ENCODE data around the gene NUDT2. TPM values are rescaled to one million over a fixed set of nuclear protein-coding genes. Genes with fewer than 3 reads are reported as not detected.

Gene NUDT2
- total RNA-seq, 1 donor = 15.2 TPM

GRCh38 chr9:34378376-34379060, 49.1 kb downstream of the NUDT2 start:
- Histone ChIP-seq H3K4me3 (ENCODE audit: insufficient read depth, low read length) (no peak overlapping the region), H3K4me2 (ENCODE audit: insufficient read depth, low read length) (no peak overlapping the region), H3K79me2 (ENCODE audit: insufficient read depth, low read length) (no peaks in the 10 kb centered on the region), H2AFZ (ENCODE audit: low read length) (no peak overlapping the region), H3K27me3 (ENCODE audit: insufficient read depth, low read length) (no peaks in the 10 kb centered on the region), H3K36me3 (ENCODE audit: insufficient read depth, low read length) (no peaks in the 10 kb centered on the region), H3K9me3 (ENCODE audit: low read depth, low read length) (no peaks in the 10 kb centered on the region), H3K27ac (ENCODE audit: low read depth, low read length) (no peak overlapping the region), H4K20me1 (ENCODE audit: insufficient read depth, low read length) (no peaks in the 10 kb centered on the region), H3K4me1 (ENCODE audit: insufficient read depth, low read length) (peaks cover 7% of the 10 kb centered on the region)
- DNase-seq (ENCODE audit: insufficient read length, low spot score, missing footprints) = peak; percentile 48
- no peak for TF ChIP-seq CTCF (IDR thresholded peaks at IDR 0.05; ENCODE audit: extremely low read depth, low read depth, low read length)

- H3K4me3 ChIP-seq (ENCODE audit: insufficient read depth, low read length) = peak overlapping the region; percentile 50
- no peaks in the 10 kb centered on the region for H3K9me3 ChIP-seq (ENCODE audit: low read depth, low read length)
- peak; percentile 99 for TF ChIP-seq CTCF (IDR thresholded peaks at IDR 0.05; ENCODE audit: extremely low read depth, low read depth, low read length)
- H3K27ac ChIP-seq (ENCODE audit: low read depth, low read length) = no peak overlapping the region
- no peaks in the 10 kb centered on the region for H3K36me3 ChIP-seq (ENCODE audit: insufficient read depth, low read length)
- no peaks in the 10 kb centered on the region for H3K79me2 ChIP-seq (ENCODE audit: insufficient read depth, low read length)
- peaks cover 7% of the 10 kb centered on the region for H3K4me1 ChIP-seq (ENCODE audit: insufficient read depth, low read length)
- peak; percentile 98 for DNase-seq (ENCODE audit: insufficient read length, low spot score, missing footprints)
- no peaks in the 10 kb centered on the region for H3K27me3 ChIP-seq (ENCODE audit: insufficient read depth, low read length)
- H4K20me1 ChIP-seq (ENCODE audit: insufficient read depth, low read length) = no peaks in the 10 kb centered on the region
- H3K4me2 ChIP-seq (ENCODE audit: insufficient read depth, low read length) = peak overlapping the region; percentile 77
- H2AFZ ChIP-seq (ENCODE audit: low read length) = peak overlapping the region; percentile 58
Measured at GRCh38 chr9:34379334-34380033, 50.1 kb downstream of the NUDT2 start.

DNA sequence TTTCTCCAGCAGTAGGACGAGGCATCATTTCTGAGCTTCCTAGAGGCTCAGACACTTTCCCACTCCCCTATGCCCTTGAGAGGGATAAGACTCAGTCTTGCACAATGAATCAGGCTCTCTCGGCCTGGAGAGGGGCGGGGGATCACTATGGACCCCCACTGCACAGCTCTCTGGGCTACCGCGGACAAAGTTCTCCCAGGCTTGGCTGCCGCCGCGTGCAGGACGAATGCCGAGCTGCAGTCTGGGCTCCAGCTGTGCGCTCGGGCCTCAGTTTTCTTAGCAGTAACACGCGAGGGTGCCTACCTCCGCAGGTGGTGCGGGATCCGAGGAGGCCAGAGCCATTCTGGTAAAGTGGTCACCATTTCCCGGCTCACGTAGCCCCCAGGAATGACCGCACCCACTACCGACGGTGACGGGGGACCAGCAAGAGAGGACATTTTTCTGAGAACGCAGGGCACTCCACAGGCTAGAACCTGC, 50.7 kb downstream of the NUDT2 start:
- no peaks in the 10 kb centered on the region for H3K36me3 ChIP-seq (ENCODE audit: insufficient read depth, low read length)
- H3K79me2 ChIP-seq (ENCODE audit: insufficient read depth, low read length) = no peaks in the 10 kb centered on the region
- no peak overlapping the region for H2AFZ ChIP-seq (ENCODE audit: low read length)
- H3K4me1 ChIP-seq (ENCODE audit: insufficient read depth, low read length) = peaks cover 7% of the 10 kb centered on the region
- H4K20me1 ChIP-seq (ENCODE audit: insufficient read depth, low read length) = no peaks in the 10 kb centered on the region
- no peaks in the 10 kb centered on the region for H3K9me3 ChIP-seq (ENCODE audit: low read depth, low read length)
- no peaks in the 10 kb centered on the region for H3K27me3 ChIP-seq (ENCODE audit: insufficient read depth, low read length)
- DNase-seq (ENCODE audit: insufficient read length, low spot score, missing footprints) = peak; percentile 46
- H3K4me3 ChIP-seq (ENCODE audit: insufficient read depth, low read length) = peak overlapping the region; percentile 71
- TF ChIP-seq CTCF (IDR thresholded peaks at IDR 0.05; ENCODE audit: extremely low read depth, low read depth, low read length) = no peak
- H3K4me2 ChIP-seq (ENCODE audit: insufficient read depth, low read length) = peak overlapping the region; percentile 84
- no peak overlapping the region for H3K27ac ChIP-seq (ENCODE audit: low read depth, low read length)
